PC-3 (cell line): ENCODE measurements around the gene TNRC6B. TPM values are rescaled to one million over a fixed set of nuclear protein-coding genes. Genes with fewer than 3 reads are reported as not detected.

Source experiments
- ATAC-seq: fragments of 200-7000 bp; cut with Tn5 transposase; 2 replicates; pipeline ENCODE4 v1.9.1; 2020; ENCODE audit warnings: mild to moderate bottlenecking, moderate library complexity
- BruUV-seq: library from RNA; stranded (reverse); fragments of 400-500 nt; replicated peaks from 2 replicates; lab custom pipeline; 2021; lab: Mats Ljungman, UMichigan
- CTCF ChIA-PET: fragments of 300-600 bp; sonication (Branson Sonifier 250); formaldehyde crosslinking; loops from one replicate; lab custom pipeline; 2022; ENCODE audit warnings: antibody characterized with exemption; lab: Charles Lee
- POLR2A ChIA-PET: fragments of 300-600 bp; sonication (Branson Sonifier 250); formaldehyde crosslinking; loops from one replicate; lab custom pipeline; 2022; ENCODE audit warnings: antibody characterized with exemption; ENCODE audit not compliant: unreplicated experiment; lab: Charles Lee
- DNase-seq: peaks from one replicate; pipeline ENCODE4 v3.0.0-alpha.2; 2015
- H2AFZ ChIP-seq: fragments of 300-600 bp; sonication (generic); 2 replicates; pipeline ENCODE4 v1.6.0; 2016; ENCODE audit warnings: antibody characterized with exemption, low read length
- H3F3A ChIP-seq: fragments of 300-600 bp; sonication (generic); one replicate; pipeline ENCODE4 v1.6.0; 2017; ENCODE audit warnings: antibody characterized with exemption, low read length, control low read depth, mild to moderate bottlenecking; ENCODE audit not compliant: unreplicated experiment
- H3K27ac ChIP-seq: fragments of 300-600 bp; sonication (generic); 2 replicates; pipeline ENCODE4 v1.5.1; 2016; ENCODE audit warnings: mild to moderate bottlenecking, low read length
- H3K27me3 ChIP-seq: fragments of 300-600 bp; sonication (generic); 2 replicates; pipeline ENCODE4 v1.6.1; 2016; ENCODE audit warnings: low read length, mixed read lengths
- H3K36me3 ChIP-seq: fragments of 300-600 bp; sonication (generic); 2 replicates; pipeline ENCODE4 v1.6.1; 2016; ENCODE audit warnings: low read depth, mixed run types, low read length, mixed read lengths
- H3K4me1 ChIP-seq: fragments of 300-600 bp; sonication (generic); 2 replicates; pipeline ENCODE4 v1.5.1; 2016; ENCODE audit warnings: low read length; ENCODE audit not compliant: insufficient read depth
- H3K4me2 ChIP-seq: fragments of 300-600 bp; sonication (generic); 2 replicates; pipeline ENCODE4 v1.6.0; 2016; ENCODE audit warnings: low read length
- H3K4me3 ChIP-seq: fragments of 300-600 bp; sonication (generic); 2 replicates; pipeline ENCODE4 v1.5.1; 2016; ENCODE audit warnings: mild to moderate bottlenecking, low read length, mixed read lengths
- H3K79me2 ChIP-seq: fragments of 300-600 bp; sonication (generic); 2 replicates; pipeline ENCODE4 v1.6.1; 2017; ENCODE audit warnings: low read length, mixed read lengths
- H3K9ac ChIP-seq: fragments of 300-600 bp; sonication (generic); 2 replicates; pipeline ENCODE4 v1.6.0; 2016; ENCODE audit warnings: mild to moderate bottlenecking, low read length
- H3K9me2 ChIP-seq: fragments of 300-600 bp; sonication (generic); replicated peaks from 2 replicates; pipeline ENCODE4 v1.6.1; 2016; ENCODE audit warnings: mixed run types, low read length, mixed read lengths
- H3K9me3 ChIP-seq: fragments of 300-600 bp; sonication (generic); 2 replicates; pipeline ENCODE4 v1.6.1; 2016; ENCODE audit warnings: low read length, mixed read lengths
- H4K20me1 ChIP-seq: fragments of 300-600 bp; sonication (generic); 2 replicates; pipeline ENCODE4 v1.6.1; 2016; ENCODE audit warnings: low read length, mixed read lengths
- CTCF ChIP-seq: fragments of 300-600 bp; sonication (generic); conservative IDR thresholded peaks from 2 replicates; pipeline ENCODE4 v1.5.1; 2017; ENCODE audit warnings: antibody characterized with exemption, low read depth, mild to moderate bottlenecking, low read length
- EZH2 ChIP-seq: fragments of 300-600 bp; sonication (generic); IDR thresholded peaks from one replicate; pipeline ENCODE4 v1.6.1; 2017; ENCODE audit warnings: antibody characterized with exemption, mild to moderate bottlenecking, low read length; ENCODE audit not compliant: unreplicated experiment
- EZH2phosphoT487 ChIP-seq: fragments of 300-600 bp; sonication (generic); IDR thresholded peaks from 2 replicates; pipeline ENCODE4 v1.6.1; 2018; ENCODE audit warnings: mild to moderate bottlenecking, antibody characterized with exemption, low read length, borderline replicate concordance
- intact Hi-C: fragments of 100-400 bp; cut with micrococcal nuclease; formaldehyde crosslinking; loops from 2 replicates; pipeline ENCODE4 v1.9.0; 2023
- total RNA-seq: library from RNA; depleted of rRNA; stranded (reverse); fragments of >200 nt; gene quantifications from 2 replicates; pipeline ENCODE4 v1.2.3, GENCODE V29; 2014

The TNRC6B gene
- total RNA-seq, 1 experiment from 2014 or later: 21.3 TPM

- no peaks in the 10 kb centered on the region for H3K9me2 ChIP-seq
- CTCF ChIA-PET: no interaction called here
- no peaks in the 10 kb centered on the region for H3F3A ChIP-seq
- H3K9me3 ChIP-seq: no peaks in the 10 kb centered on the region
- H3K79me2 ChIP-seq: peaks cover 93% of the 10 kb centered on the region
- no peak overlapping the region for H3K27ac ChIP-seq
- H2AFZ ChIP-seq: no peak overlapping the region
- TF ChIP-seq EZH2phosphoT487: no peak
- TF ChIP-seq CTCF: peak; percentile 62
- TF ChIP-seq EZH2: no peak
- intact Hi-C loops: loop anchor here (5.0 kb wide), 1 partner anchor 146 kb away; no protein-coding TSS in a partner anchor
- peaks cover 7% of the 10 kb centered on the region; the same call in 1 of the 2 replicates for H4K20me1 ChIP-seq
- H3K4me1 ChIP-seq: peaks cover 33% of the 10 kb centered on the region
- H3K4me2 ChIP-seq: no peak overlapping the region
- POLR2A ChIA-PET: interaction anchor here (0.6 kb wide), 1 partner anchor 147 kb away, joined by 4 read pairs; no protein-coding TSS in a partner anchor
- H3K4me3 ChIP-seq: no peak overlapping the region
- no peaks in the 10 kb centered on the region for H3K27me3 ChIP-seq
- ATAC-seq (no peak), DNase-seq (peak; percentile 31)
- no peak overlapping the region for H3K9ac ChIP-seq
- no peaks in the 10 kb centered on the region for H3K36me3 ChIP-seq
- no TSS peak for BruUV-seq
Measured at GRCh38 chr22:40193429-40194421, 16.0 kb downstream of the TNRC6B start.

- DNase-seq (no peak), ATAC-seq (no peak)
- H3K9me3 ChIP-seq: no peaks in the 10 kb centered on the region
- H4K20me1 ChIP-seq: peaks cover 7% of the 10 kb centered on the region; the same call in 1 of the 2 replicates
- BruUV-seq: no TSS peak
- no peak overlapping the region for H2AFZ ChIP-seq
- H3K9ac ChIP-seq: no peak overlapping the region
- no peaks in the 10 kb centered on the region for H3K36me3 ChIP-seq
- H3K4me2 ChIP-seq: no peak overlapping the region
- H3K79me2 ChIP-seq: peaks cover 93% of the 10 kb centered on the region
- CTCF ChIA-PET: no interaction called here
- POLR2A ChIA-PET: no interaction called here
- H3K27ac ChIP-seq: no peak overlapping the region
- intact Hi-C loops: loop anchor here (5.0 kb wide), 1 partner anchor 147 kb away; no protein-coding TSS in a partner anchor
- no peaks in the 10 kb centered on the region for H3K27me3 ChIP-seq
- peaks cover 26% of the 10 kb centered on the region for H3K4me1 ChIP-seq
- no peaks in the 10 kb centered on the region for H3F3A ChIP-seq
- H3K4me3 ChIP-seq: no peak overlapping the region
- TF ChIP-seq CTCF (no peak), EZH2 (no peak), EZH2phosphoT487 (no peak)
- no peaks in the 10 kb centered on the region for H3K9me2 ChIP-seq
Measured at GRCh38 chr22:40194656-40195055, 16.9 kb downstream of the TNRC6B start.
